Nucleus accumbens (tissue), 56 donors: ENCODE data around the gene UPP1.

Experiments
- DNase-seq, 56 donors: peaks; one replicate each; lab custom pipeline; 2025; lab: John Stamatoyannopoulos, UW

Gene UPP1

GRCh38 chr7:48148311-48148710, 59.2 kb downstream of the UPP1 start:
- DNase-seq: no peak

GRCh38 chr7:48149058-48149457, 60.0 kb downstream of the UPP1 start:
- no peak for DNase-seq

- DNase-seq: no peak
Measured at GRCh38 chr7:48150086-48150485, 61.0 kb downstream of the UPP1 start.

- DNase-seq: no peak
Measured at GRCh38 chr7:48154792-48155413, 65.8 kb downstream of the UPP1 start.
